Measurements from ENCODE around the gene MIS18A.
"Not testable (repeated sequence)": the region's sequence is repeated elsewhere in the genome, so short reads cannot be mapped to it uniquely, and the experiment has no call there.

MIS18A gene

GRCh38 chr21:32304998-32305397 is 26.1 kb upstream of the MIS18A start:
- no peak for DNase-seq (ENCODE audit: low read depth)

GRCh38 chr21:32303385-32303784 is 24.5 kb upstream of the MIS18A start:
- DNase-seq (ENCODE audit: low read depth) = no peak

GRCh38 chr21:32302560-32302959 is 23.7 kb upstream of the MIS18A start:
- DNase-seq (ENCODE audit: low read depth) = no peak

DNA sequence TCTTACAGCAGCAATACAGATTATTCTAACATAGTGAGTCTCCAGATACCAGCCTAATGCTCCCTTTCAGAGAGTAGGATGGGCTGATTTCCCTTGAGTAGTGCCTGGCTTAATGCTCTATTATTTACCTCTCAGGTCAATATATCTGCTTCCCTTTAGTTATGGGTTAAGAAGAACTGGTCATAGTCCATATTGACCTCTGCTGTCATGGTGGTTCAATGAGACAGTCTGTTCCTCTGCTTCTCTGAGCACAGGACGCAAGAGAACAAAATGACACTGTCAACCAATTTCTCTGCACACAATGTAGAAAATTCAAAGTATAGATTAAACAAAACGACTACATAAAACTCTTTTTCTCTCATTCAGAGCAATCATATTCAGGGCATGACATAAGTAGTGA is 22.7 kb upstream of the MIS18A start:
- DNase-seq (ENCODE audit: low read depth) = no peak

DNA sequence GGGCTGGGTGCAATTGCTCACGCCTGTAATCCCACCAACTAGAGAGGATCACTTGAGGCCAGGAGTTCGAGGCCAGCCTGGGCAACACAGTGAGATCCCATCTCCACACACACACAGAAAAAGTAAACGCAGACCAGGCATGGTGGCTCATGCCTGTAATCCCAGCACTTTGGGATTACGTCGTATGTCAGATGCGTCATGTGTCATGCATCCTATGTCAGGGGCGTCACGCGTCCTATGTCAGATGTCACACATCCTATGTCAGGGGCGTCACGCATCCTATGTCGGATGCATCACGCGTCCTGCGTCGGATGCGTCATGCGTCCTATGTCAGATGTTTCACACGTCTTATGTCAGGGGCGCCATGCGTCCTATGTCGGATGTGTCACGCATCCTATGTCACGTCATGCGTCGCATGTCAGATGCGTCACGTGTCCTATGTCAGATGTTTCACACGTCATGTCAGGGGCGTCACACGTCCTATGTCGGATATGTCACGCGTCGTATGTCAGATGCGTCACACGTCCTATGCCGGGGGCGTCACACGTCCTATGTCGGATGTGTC is 21.4 kb upstream of the MIS18A start:
- DNase-seq (ENCODE audit: low read depth) = no peak

- DNase-seq (ENCODE audit: low read depth) = no peak
These were observed 20.8 kb upstream of the MIS18A start for GRCh38 chr21:32299695-32300094.

DNA sequence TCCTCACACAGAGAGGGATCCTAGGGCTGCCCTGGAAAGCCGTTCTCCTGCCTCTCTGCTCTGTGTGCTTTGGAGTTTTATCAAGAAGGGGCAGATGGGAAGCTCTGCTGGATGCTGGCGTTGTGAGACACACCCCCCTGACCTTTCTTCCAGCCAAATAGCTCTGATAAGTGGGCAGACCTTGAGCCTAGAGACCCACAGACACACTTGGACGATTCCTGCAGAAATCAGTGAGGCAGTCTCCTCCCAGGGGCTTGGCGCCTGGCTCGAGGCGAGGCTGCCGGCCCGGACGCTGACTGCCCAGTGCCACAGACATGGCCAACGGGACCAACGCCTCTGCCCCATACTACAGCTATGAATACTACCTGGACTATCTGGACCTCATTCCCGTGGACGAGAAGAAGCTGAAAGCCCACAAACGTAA is 19.8 kb upstream of the MIS18A start, which contains the start of gene MRAP:
TSS of gene MRAP (plus strand) at position 198 of the 424 bp plus-strand sequence. CDS start at position 315, 117 bp downstream.
- DNase-seq (ENCODE audit: low read depth) = no peak

DNA sequence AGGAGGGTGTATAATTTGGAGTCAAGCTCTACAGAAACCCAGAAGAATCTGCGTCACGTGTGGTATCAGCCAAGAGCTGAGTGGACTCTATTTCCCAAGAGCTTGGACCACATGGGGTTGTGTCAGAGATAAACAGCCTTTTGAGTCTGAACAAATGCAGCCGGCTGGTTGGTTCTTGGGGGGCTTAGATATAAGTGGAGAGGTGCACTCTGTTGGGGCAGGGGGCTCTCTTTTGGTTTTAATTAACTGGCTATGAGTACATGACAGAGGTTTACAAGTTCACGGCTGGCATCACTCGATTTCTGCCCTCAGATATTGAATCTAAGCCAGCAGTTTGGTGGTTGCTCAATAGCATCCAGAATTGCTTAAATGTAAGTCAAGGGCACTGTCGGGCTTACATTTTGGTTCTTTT is 19.3 kb upstream of the MIS18A start:
- DNase-seq (ENCODE audit: low read depth) = no peak

- no peak for DNase-seq (ENCODE audit: low read depth)
These were observed 18.6 kb upstream of the MIS18A start for GRCh38 chr21:32297449-32297848.

DNA sequence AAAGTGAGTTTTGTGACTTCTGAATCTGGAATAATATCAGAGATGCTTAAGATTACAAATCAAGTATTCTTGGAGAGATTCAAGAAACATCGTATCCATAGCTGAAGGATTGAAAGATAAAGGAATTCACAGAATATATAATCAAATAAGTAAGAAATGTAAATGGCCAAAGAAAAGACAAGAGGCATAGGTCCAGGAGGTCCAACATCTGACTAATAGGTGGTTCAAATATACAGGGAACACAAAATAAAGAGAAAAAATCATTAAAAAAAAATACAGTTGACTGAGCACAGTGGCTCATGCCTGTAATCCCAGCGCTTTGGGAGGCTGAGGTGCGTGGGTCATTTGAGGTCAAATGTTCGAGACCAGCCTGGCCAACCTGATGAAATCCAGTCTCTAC is 6.6 kb upstream of the MIS18A start:
- DNase-seq (ENCODE audit: low read depth) = no peak

DNA sequence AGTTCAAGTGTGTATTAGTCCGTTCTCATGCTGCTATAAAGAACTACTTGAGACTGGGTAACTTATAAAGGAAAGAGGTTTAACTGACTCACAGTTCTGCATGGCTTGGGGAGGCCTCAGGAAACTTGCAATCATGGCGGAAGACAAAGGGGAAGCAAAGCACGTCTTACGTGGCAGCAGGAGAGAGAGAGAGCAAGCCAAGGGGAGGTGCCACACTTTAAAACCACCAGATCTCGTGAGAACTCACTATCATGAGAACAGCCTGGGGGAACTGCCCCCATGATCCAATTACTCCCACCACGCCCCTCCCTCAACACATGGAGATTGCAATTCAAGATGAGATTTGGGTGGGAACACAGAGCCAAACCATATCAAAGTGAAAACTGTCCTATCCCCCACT is 4.1 kb upstream of the MIS18A start:
- no peak for DNase-seq (ENCODE audit: low read depth)

- no peak for DNase-seq (ENCODE audit: low read depth)
These were observed 2.7 kb upstream of the MIS18A start for GRCh38 chr21:32281531-32281930.

- no peak for DNase-seq (ENCODE audit: low read depth)
These were observed 480 bp upstream of the MIS18A start for GRCh38 chr21:32279377-32279680.

- no peak for DNase-seq (ENCODE audit: low read depth)
These were observed 746 bp downstream of the MIS18A start for GRCh38 chr21:32278103-32278502.

GRCh38 chr21:32276671-32277070 is 2.2 kb downstream of the MIS18A start:
- DNase-seq (ENCODE audit: low read depth) = no peak

DNA sequence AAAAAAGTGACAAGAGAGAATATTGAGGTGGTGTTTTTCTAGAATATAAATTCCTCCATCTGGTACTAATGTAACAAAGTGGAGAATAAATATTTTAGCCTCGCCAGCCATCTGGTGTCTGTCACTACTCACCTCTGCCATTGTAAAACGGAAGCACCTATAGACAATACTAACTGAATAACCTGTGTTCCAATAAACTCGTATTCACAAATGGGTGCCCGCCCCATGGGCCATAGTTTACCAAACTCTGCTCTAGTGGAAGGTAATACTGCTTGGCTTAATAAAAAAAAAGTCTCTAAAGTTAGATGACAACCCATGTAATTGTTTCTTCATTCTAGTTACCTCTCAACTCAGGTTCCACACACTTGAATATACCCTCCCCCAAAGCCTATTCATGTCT is 8.1 kb downstream of the MIS18A start:
- no peak for DNase-seq (ENCODE audit: low read depth)

DNA sequence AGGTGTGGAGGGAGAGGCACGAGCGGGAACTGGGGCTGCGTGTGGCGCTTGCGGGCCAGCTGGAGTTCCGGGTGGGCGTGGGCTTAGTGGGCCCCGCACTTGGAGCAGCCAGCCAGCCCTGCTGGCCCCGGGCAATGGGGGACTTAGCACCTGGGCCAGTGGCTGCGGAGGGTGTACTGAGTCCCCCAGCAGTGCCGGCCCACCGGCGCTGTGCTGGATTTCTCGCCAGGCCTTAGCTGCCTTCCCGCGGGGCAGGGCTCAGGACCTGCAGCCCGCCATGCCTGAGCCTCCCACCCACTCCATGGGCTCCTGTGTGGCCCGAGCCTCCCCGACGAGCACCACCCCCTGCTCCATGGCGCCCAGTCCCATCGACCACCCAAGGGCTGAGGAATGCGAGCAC is 13.5 kb downstream of the MIS18A start:
- DNase-seq (ENCODE audit: low read depth) = not testable (repeated sequence)

GRCh38 chr21:32261929-32262328 is 16.9 kb downstream of the MIS18A start:
- no peak for DNase-seq (ENCODE audit: low read depth)

DNA sequence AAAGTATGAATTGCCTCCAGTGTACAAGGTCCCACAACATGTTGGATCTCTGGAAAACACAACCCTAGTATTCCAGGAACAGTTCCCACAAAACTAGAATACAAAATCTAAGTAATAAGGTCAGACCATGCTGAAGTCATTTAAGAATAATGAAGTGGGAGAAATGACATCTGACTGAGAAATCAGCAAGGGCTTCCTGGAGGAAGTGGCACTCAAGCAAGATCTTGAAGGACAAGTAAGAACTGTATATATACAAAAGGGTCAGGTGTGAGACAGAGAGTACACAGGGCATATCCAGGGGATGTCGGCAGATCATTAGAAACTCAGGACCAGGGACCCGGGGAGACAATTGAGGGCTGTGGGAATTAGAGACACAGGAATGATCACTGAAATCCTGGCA is 18.7 kb downstream of the MIS18A start:
- DNase-seq (ENCODE audit: low read depth) = no peak

DNA sequence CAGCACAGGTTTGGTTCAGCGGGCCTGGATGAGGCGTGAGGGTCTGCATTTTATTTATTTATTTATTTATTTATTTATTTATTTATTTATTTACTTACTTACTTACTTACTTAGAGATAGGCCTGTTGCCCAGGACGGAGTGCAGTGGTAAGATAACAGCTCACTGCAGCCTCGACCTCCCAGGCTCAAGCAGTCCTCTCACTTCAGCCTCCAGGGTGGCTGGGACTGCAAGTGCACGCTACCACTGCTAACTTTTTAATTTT is 20.1 kb downstream of the MIS18A start:
- DNase-seq (ENCODE audit: low read depth) = not testable (repeated sequence)

DNA sequence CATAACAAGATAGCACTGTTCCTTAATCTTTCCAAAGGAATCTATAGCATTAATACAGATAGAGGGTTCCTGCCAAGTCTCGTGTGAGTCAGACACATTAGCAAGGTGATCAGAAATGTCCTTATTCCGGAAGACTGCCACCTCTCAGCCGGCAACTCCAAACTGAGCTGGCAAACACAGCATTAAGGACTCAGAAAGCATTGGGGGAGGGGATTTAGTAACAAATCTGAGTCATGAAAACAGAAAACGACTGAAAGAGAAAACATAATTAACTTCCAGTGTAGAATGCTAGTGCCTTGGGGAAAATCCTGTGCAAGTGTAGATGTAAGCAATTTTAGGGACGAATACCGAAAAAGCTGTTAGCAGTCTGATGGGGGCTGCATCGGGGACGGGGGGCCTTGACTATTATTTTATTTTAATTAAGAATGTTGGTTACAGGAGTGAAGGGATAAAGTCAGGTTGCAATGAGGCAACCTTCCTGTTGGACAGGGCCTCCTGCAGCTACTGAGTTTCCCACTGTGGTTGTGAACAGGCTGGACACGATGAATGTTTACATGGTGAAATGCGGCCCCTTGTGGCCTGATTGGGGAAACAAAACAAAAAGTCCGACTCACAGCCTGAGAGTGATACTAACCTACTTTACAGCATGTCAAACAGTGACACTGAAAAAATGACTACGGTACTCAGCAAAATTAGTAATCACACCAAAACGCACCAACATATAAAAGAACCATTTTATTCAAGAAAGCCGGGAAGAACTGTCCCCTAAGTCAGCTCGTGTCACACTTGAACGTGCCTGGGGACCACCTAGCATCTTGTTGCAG is 20.7 kb downstream of the MIS18A start:
- no peak for DNase-seq (ENCODE audit: low read depth)

GRCh38 chr21:32256873-32257620 is 21.8 kb downstream of the MIS18A start:
- no peak for DNase-seq (ENCODE audit: low read depth)

DNA sequence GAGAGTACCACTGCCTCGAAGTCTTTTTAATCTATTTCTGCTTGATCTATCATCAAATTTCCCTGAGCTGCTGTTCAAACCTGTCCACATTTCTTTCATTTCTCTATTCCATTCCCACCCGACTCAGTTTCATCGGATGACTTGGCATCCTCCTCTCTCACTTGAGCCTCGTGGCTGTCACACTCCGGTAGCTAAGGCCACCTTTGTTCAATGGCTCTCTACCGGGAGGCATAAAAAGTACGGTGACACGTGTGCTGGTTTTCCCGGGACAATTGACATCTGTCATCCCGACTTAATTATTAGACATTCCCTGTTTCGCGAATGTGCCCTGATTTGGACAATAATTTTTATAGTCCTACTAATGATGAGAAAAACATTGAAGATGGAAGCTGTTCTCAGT is 22.6 kb downstream of the MIS18A start:
- no peak for DNase-seq (ENCODE audit: low read depth)
